Testis (tissue), 2 donors: Measurements from ENCODE around the gene PDZD8.

Experiments used
- CTCF ChIP-seq, 3 experiments: fragments of 450-650 bp in 2 of 3; fragments of 200-600 bp in 1 of 3; sonication (generic) in 1 of 3; IDR thresholded peaks; one replicate each; pipeline ENCODE4 v1.5.1; 2016 to 2019; ENCODE audit warnings: antibody characterized with exemption in 3 of 3, mild to moderate bottlenecking in 2 of 3, moderate library complexity in 1 of 3
- POLR2A ChIP-seq: fragments of 450-650 bp; IDR thresholded peaks from one replicate; pipeline ENCODE4 v1.6.1; 2017; ENCODE audit warnings: antibody characterized with exemption, mild to moderate bottlenecking, moderate library complexity

- TF ChIP-seq CTCF (IDR thresholded peaks at IDR 0.05): no peak
- no peak for TF ChIP-seq POLR2A
These were observed 28.7 kb downstream of the PDZD8 start for GRCh38 chr10:117346574-117346973.
